DMS53 treated with DMSO at 0.1 percent for 48 hours (cell line): Measurements from ENCODE around the gene CCDC74A.
"Not testable (repeated sequence)": the region's sequence is repeated elsewhere in the genome, so short reads cannot be mapped to it uniquely, and the experiment has no call there.

Source experiments
- DNase-seq: peaks from one replicate; lab custom pipeline; 2025; ENCODE audit not compliant: unreplicated experiment; lab: John Stamatoyannopoulos, UW

Gene CCDC74A

GRCh38 chr2:131525256-131525655 is 2.4 kb upstream of the CCDC74A start:
- not testable (repeated sequence) for DNase-seq

GRCh38 chr2:131528981-131529863 is 1.5 kb downstream of the CCDC74A start:
- DNase-seq: not testable (repeated sequence)

- not testable (repeated sequence) for DNase-seq
Observed at GRCh38 chr2:131529864-131530445, 2.3 kb downstream of the CCDC74A start.

- not testable (repeated sequence) for DNase-seq
Observed at GRCh38 chr2:131530626-131531344, 3.1 kb downstream of the CCDC74A start.

GRCh38 chr2:131531547-131532185 is 4.0 kb downstream of the CCDC74A start:
- DNase-seq: not testable (repeated sequence)

- DNase-seq: not testable (repeated sequence)
Observed at GRCh38 chr2:131532723-131533608, 5.3 kb downstream of the CCDC74A start.

- not testable (repeated sequence) for DNase-seq
Observed at GRCh38 chr2:131533609-131534316, 6.1 kb downstream of the CCDC74A start.

GRCh38 chr2:131534317-131534672 is 6.6 kb downstream of the CCDC74A start:
- DNase-seq: not testable (repeated sequence)

GRCh38 chr2:131534965-131535364 is 7.3 kb downstream of the CCDC74A start:
- not testable (repeated sequence) for DNase-seq

GRCh38 chr2:131535526-131535925 is 7.8 kb downstream of the CCDC74A start:
- no peak for DNase-seq

GRCh38 chr2:131535951-131536826 is 8.5 kb downstream of the CCDC74A start:
- not testable (repeated sequence) for DNase-seq

- not testable (repeated sequence) for DNase-seq
Observed at GRCh38 chr2:131536841-131537240, 9.2 kb downstream of the CCDC74A start.

- DNase-seq: not testable (repeated sequence)
Observed at GRCh38 chr2:131538856-131539255, 11.2 kb downstream of the CCDC74A start.

GRCh38 chr2:131542438-131543384 is 15.0 kb downstream of the CCDC74A start:
- DNase-seq: no peak

- no peak for DNase-seq
Observed at GRCh38 chr2:131543385-131543891, 15.8 kb downstream of the CCDC74A start.

- DNase-seq: not testable (repeated sequence)
Observed at GRCh38 chr2:131544006-131544812, 16.5 kb downstream of the CCDC74A start.
